K562 (cell line): ENCODE data around the gene RALB. TPM values are rescaled to one million over a fixed set of nuclear protein-coding genes. Genes with fewer than 3 reads are reported as not detected.

Experiments
- ATAC-seq: fragments of 200-7000 bp; cut with Tn5 transposase; 3 replicates; pipeline ENCODE4 v1.9.1; 2020; ENCODE audit warnings: moderate library complexity
- BruUV-seq: library from RNA; stranded (reverse); fragments of 400-500 nt; replicated peaks from 2 replicates; lab custom pipeline; 2021; lab: Mats Ljungman, UMichigan
- CTCF ChIA-PET: fragments of 300-600 bp; formaldehyde crosslinking; extraction: SDS; loops from one replicate; lab custom pipeline; 2021; ENCODE audit warnings: low intra/inter-chr PET ratio; lab: Yijun Ruan, JAX
- POLR2A ChIA-PET: fragments of 300-600, 350-650 bp; sonication (Branson Sonifier 250); formaldehyde crosslinking; extraction: SDS; loops from one replicate; lab custom pipeline; 2021; ENCODE audit warnings: antibody characterized with exemption, inconsistent platforms; lab: Yijun Ruan, JAX
- DNase-seq, 4 experiments: peaks; one replicate each; pipeline versions ENCODE4 v3.0.0 to v3.0.0-alpha.2; 2011 to 2018; ENCODE audit warnings: low spot score in 3 of 4, mixed read lengths in 3 of 4; ENCODE audit errors: extremely low read depth in 1 of 4
- FAIRE-seq: peaks from 2 replicates; lab custom pipeline; 2011; peaks lifted over from hg19 to GRCh38; lab: Jason Lieb, UNC
- H2AFZ ChIP-seq: 2 replicates; pipeline ENCODE4 v1.6.0; 2011; ENCODE audit warnings: low read depth, low read length, control low read depth, inconsistent platforms
- H3K27ac ChIP-seq: fragments of 200-600 bp; 3 replicates; pipeline ENCODE4 v1.8.0; 2011; ENCODE audit warnings: low read depth, mild to moderate bottlenecking, control low read depth, inconsistent platforms, low read length, moderate library complexity, mixed read lengths; ENCODE audit errors: extremely low read depth
- H3K27me3 ChIP-seq, 2 experiments: fragments of 300-600 bp in 1 of 2; 2 replicates in 1 of 2; 3 replicates in 1 of 2; pipeline versions ENCODE4 v1.6.0 to v1.8.0; 2011; ENCODE audit warnings: inconsistent platforms in 2 of 2, low read length in 2 of 2, mild to moderate bottlenecking in 1 of 2, mixed read lengths in 1 of 2, moderate library complexity in 1 of 2; ENCODE audit not compliant: control insufficient read depth in 2 of 2, insufficient read depth in 2 of 2
- H3K36me3 ChIP-seq: fragments of 300-600 bp; 3 replicates; pipeline ENCODE4 v1.8.0; 2011; ENCODE audit warnings: mild to moderate bottlenecking, low read length, inconsistent platforms; ENCODE audit not compliant: control insufficient read depth, insufficient read depth
- H3K4me1 ChIP-seq, 2 experiments: fragments of 200-600 bp in 1 of 2; replicated peaks in 1 of 2; 2 replicates in 1 of 2; 3 replicates in 1 of 2; pipeline versions ENCODE4 v1.5.1 to v1.8.0; 2011; ENCODE audit warnings: inconsistent platforms in 2 of 2, low read length in 2 of 2, mild to moderate bottlenecking in 1 of 2, mixed read lengths in 1 of 2, moderate library complexity in 1 of 2; ENCODE audit not compliant: control insufficient read depth in 2 of 2, insufficient read depth in 2 of 2
- H3K4me2 ChIP-seq: 2 replicates; pipeline ENCODE4 v1.6.1; 2011; ENCODE audit warnings: low read length, control low read depth, inconsistent platforms, mixed read lengths; ENCODE audit not compliant: insufficient read depth
- H3K4me3 ChIP-seq: fragments of 200-600 bp; sonication (generic), shearing (Covaris generic); 2 replicates; pipeline ENCODE4 v1.5.1; 2016; ENCODE audit warnings: control low read depth, inconsistent platforms
- H3K79me2 ChIP-seq: fragments of 200-600 bp; 3 replicates; pipeline ENCODE4 v1.8.0; 2011; ENCODE audit warnings: low read length, inconsistent platforms; ENCODE audit not compliant: control insufficient read depth, insufficient read depth
- H3K9ac ChIP-seq, 2 experiments: 2 replicates each; pipeline versions ENCODE4 v1.6.0 to v1.6.1; 2011; ENCODE audit warnings: low read depth in 2 of 2, low read length in 2 of 2, control low read depth in 1 of 2, inconsistent platforms in 1 of 2, mild to moderate bottlenecking in 1 of 2, mixed read lengths in 1 of 2; ENCODE audit not compliant: insufficient read depth in 1 of 2
- H3K9me1 ChIP-seq: one replicate; pipeline ENCODE4 v1.6.0; 2011; ENCODE audit warnings: inconsistent platforms, mild to moderate bottlenecking, low read length, moderate library complexity; ENCODE audit not compliant: control insufficient read depth, insufficient read depth
- H3K9me3 ChIP-seq: replicated peaks from 2 replicates; pipeline ENCODE4 v1.5.1; 2011; ENCODE audit warnings: low read depth, low read length, inconsistent platforms; ENCODE audit not compliant: control insufficient read depth, insufficient read depth
- H4K20me1 ChIP-seq: replicated peaks from 2 replicates; pipeline ENCODE4 v1.6.1; 2011; ENCODE audit warnings: low read length, inconsistent platforms, mixed read lengths; ENCODE audit not compliant: control insufficient read depth, insufficient read depth
- BCOR ChIP-seq: fragments of 450-650 bp; IDR thresholded peaks from 2 replicates; pipeline ENCODE4 v1.6.1; 2016
- CEBPG ChIP-seq, 3 experiments: fragments of 200-800 bp in 1 of 3; sonication (Bioruptor generic) in 1 of 3; sonication (generic) in 1 of 3; formaldehyde crosslinking in 1 of 3; IDR thresholded peaks in 2 of 3; conservative IDR thresholded peaks in 1 of 3; 2 replicates each; pipeline versions ENCODE4 v1.6.1 to v1.8.0; 2016 to 2022; ENCODE audit warnings: missing compliant biosample characterization in 2 of 3, missing genetic modification characterization in 2 of 3, mild to moderate bottlenecking in 1 of 3, missing genetic modification reagents in 1 of 3
- HSF4 ChIP-seq: fragments of 250-450 bp; sonication (Bioruptor Pico); IDR thresholded peaks from 2 replicates; pipeline ENCODE4 v2.1.2; 2022; ENCODE audit warnings: mild to moderate bottlenecking, moderate library complexity, borderline replicate concordance
- IRF9 ChIP-seq: fragments of 450-650 bp; IDR thresholded peaks from 2 replicates; pipeline ENCODE4 v1.6.1; 2016; ENCODE audit warnings: missing biosample characterization, missing genetic modification characterization
- POLR2G ChIP-seq: fragments of 200-400 bp; formaldehyde crosslinking; IDR thresholded peaks from 2 replicates; pipeline ENCODE4 v1.6.1; 2017; ENCODE audit warnings: low read depth, mild to moderate bottlenecking, antibody characterized with exemption, low read length, moderate library complexity
- SAFB ChIP-seq: fragments of 200-400 bp; formaldehyde crosslinking; IDR thresholded peaks from 2 replicates; pipeline ENCODE4 v1.6.1; 2017; ENCODE audit warnings: low read depth, low read length, borderline replicate concordance
- SMARCE1 ChIP-seq: fragments of 450-650 bp; IDR thresholded peaks from 2 replicates; pipeline ENCODE4 v1.7.1; 2016; ENCODE audit warnings: mild to moderate bottlenecking
- TAF7 ChIP-seq: fragments of 450-650 bp; IDR thresholded peaks from 2 replicates; pipeline ENCODE4 v1.6.1; 2016; ENCODE audit warnings: missing genetic modification characterization, missing compliant biosample characterization
- ZBTB5 ChIP-seq: fragments of 450-650 bp; IDR thresholded peaks from 2 replicates; pipeline ENCODE4 v1.6.1; 2017; ENCODE audit warnings: antibody characterized with exemption
- ZBTB7A ChIP-seq: IDR thresholded peaks from 2 replicates; pipeline ENCODE4 v1.6.1; 2011; ENCODE audit warnings: low read depth, mild to moderate bottlenecking, low read length, moderate library complexity, borderline replicate concordance; ENCODE audit not compliant: control insufficient read depth
- ZC3H11A ChIP-seq: IDR thresholded peaks from 2 replicates; pipeline ENCODE4 v1.6.1; 2012; ENCODE audit warnings: low read depth, low read length, improper control_type of control experiment
- WGBS: fragments of 100-300 bp; shearing (Covaris generic); methylation state at CpG from one replicate; pipeline ENCODE4 v1.1.6; 2016; ENCODE audit warnings: low coverage, mixed read lengths; ENCODE audit not compliant: insufficient coverage; ENCODE audit errors: missing lambda C conversion rate; 5-methylcytosine and 5-hydroxymethylcytosine counted together
- in situ Hi-C: fragments of 300-500 bp; cut with MboI; formaldehyde crosslinking; loops from 4 replicates; pipeline ENCODE4 v1.15.0; 2018; ENCODE audit warnings: inconsistent platforms, mixed read lengths
- intact Hi-C: fragments of 100-400 bp; cut with micrococcal nuclease; formaldehyde crosslinking; loops from 2 replicates; pipeline ENCODE4 v1.14.2; 2022
- polyA plus RNA-seq, 8 experiments: library from polyadenylated mRNA; depleted of rRNA in 4 of 8; stranded (reverse) in 5 of 8; unstranded in 3 of 8; fragments of >200 nt; fragmentation: Nextera tagmentation in 2 of 8; fragmentation: Illumina TruSeq in 1 of 8; extraction: Ambion mirVana in 2 of 8; extraction: Trizol in 1 of 8; gene quantifications; 2 replicates each; pipeline versions ENCODE4 v1.2.1 to v1.2.3, GENCODE V29; 2011 to 2014; ENCODE audit warnings: inconsistent platforms in 1 of 8, missing spikeins in 1 of 8
- total RNA-seq, 7 experiments: library from RNA; depleted of rRNA in 6 of 7; stranded (reverse); fragments of >200 nt in 6 of 7; fragmentation: Illumina TruSeq in 2 of 7; extraction: Trizol in 2 of 7; gene quantifications; 2 replicates each; pipeline versions ENCODE4 v1.2.1 to v1.2.3, GENCODE V29; 2011 to 2021; ENCODE audit warnings: low replicate concordance in 1 of 7

The RALB gene
- total and polyA plus RNA-seq, 9 of the 15 experiments (the other 6 are each of a cell fraction or from before 2014, with no cell fraction given) = 14.8 to 65.6 (median 38.4) TPM

- Histone ChIP-seq H3K9ac (no peak overlapping the region), H3K79me2 (no peaks in the 10 kb centered on the region), H3K4me3 (no peak overlapping the region), H3K4me2 (no peak overlapping the region), H3K27ac (no peak overlapping the region), H3K9me1 (no peaks in the 10 kb centered on the region), H3K4me1 (peaks cover 11 to 24% of the 10 kb centered on the region in 2 experiments), H3K27me3 (peaks cover 0 to 6% of the 10 kb centered on the region in 2 experiments; a peak in 3 of 5 replicates), H4K20me1 (no peaks in the 10 kb centered on the region; the same call in 1 of the 2 replicates), H2AFZ (no peak overlapping the region), H3K36me3 (no peaks in the 10 kb centered on the region), H3K9me3 (no peaks in the 10 kb centered on the region)
- intact Hi-C loops (no loop called here), in situ Hi-C loops (no loop called here)
- ATAC-seq (no peak), FAIRE-seq (no peak), DNase-seq (no peak)
- BruUV-seq = no TSS peak
- WGBS = 19% methylated on average over 6 of the region's 6 CpGs
- TF ChIP-seq CEBPG (CRISPR knock-in tag; IDR thresholded peaks at IDR 0.05) (no peak), CEBPG (tag; conservative IDR thresholded peaks at IDR 0.05 in 1 of 2, IDR thresholded peaks at IDR 0.05 in 1 of 2) (no peak)
- CTCF ChIA-PET = no interaction called here
- POLR2A ChIA-PET = interaction anchor here (1.5 to 2.1 kb wide), 2 partner anchors 16 to 25 kb away, joined by 7 to 10 read pairs; partner anchors contain the start of gene TMEM185B
Measured at GRCh38 chr2:120247851-120248250, 4.8 kb upstream of the RALB start.

DNA sequence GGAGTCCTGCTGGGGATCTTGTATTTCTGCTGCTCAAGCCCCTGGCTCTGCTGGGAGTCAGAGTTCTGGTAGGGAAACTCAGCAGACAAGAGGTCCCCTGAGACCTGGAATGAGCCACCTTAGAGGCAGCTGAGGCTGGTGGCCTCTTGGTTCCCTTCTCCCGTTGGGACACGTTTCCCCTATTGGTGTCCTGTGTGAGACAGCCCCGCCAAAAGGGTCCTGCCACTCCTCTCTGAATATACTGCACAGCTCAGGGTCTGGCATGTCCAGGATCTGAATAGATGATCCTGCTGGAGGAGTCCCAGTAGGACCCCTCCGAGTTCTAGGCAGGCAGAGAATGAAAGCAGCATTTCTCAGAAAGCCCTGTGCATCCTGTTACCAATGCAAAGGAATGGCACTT, 2.0 kb upstream of the RALB start:
- H3K4me2 ChIP-seq = no peak overlapping the region
- peaks cover 19 to 27% of the 10 kb centered on the region in 2 experiments for H3K4me1 ChIP-seq
- ATAC-seq = no peak
- in situ Hi-C loops = no loop called here
- WGBS = 34% methylated on average over 4 of the region's 4 CpGs
- peaks cover 0 to 6% of the 10 kb centered on the region in 2 experiments; a peak in 3 of 5 replicates for H3K27me3 ChIP-seq
- H3K9me3 ChIP-seq = no peaks in the 10 kb centered on the region
- no peak overlapping the region for H3K4me3 ChIP-seq
- TF ChIP-seq ZBTB7A = no peak
- TF ChIP-seq SMARCE1 = no peak
- TF ChIP-seq ZBTB5 = no peak
- no peak for TF ChIP-seq SAFB
- TF ChIP-seq BCOR = no peak
- TF ChIP-seq TAF7 (tag) = no peak
- no peak for TF ChIP-seq ZC3H11A
- no peak for TF ChIP-seq POLR2G
- TF ChIP-seq HSF4 (CRISPR knock-in tag) = no peak
- no peak for TF ChIP-seq IRF9 (tag)
- POLR2A ChIA-PET = interaction anchor here (0.6 to 3.5 kb wide), 3 partner anchors 11 to 23 kb away, joined by 3 to 15 read pairs (median 3); no protein-coding TSS in a partner anchor
- no peak for DNase-seq
- intact Hi-C loops = no loop called here
- no peak overlapping the region for H3K9ac ChIP-seq
- BruUV-seq = no TSS peak
- CTCF ChIA-PET = no interaction called here
- H4K20me1 ChIP-seq = no peaks in the 10 kb centered on the region; the same call in 1 of the 2 replicates
- H3K79me2 ChIP-seq = peaks cover 26% of the 10 kb centered on the region
- no peak overlapping the region for H3K27ac ChIP-seq
- H2AFZ ChIP-seq = no peak overlapping the region
- FAIRE-seq = no peak
- H3K9me1 ChIP-seq = no peaks in the 10 kb centered on the region
- no peaks in the 10 kb centered on the region for H3K36me3 ChIP-seq
